SU-DHL-6 (cell line): ENCODE results near the gene UBE2J2.

Source experiments
- H2AFZ ChIP-seq: fragments of 200-600 bp; sonication (generic); 2 replicates; pipeline ENCODE4 v1.6.1; 2014; ENCODE audit warnings: low read depth, mild to moderate bottlenecking, moderate library complexity, mixed read lengths, antibody characterized with exemption, low read length; ENCODE audit not compliant: severe bottlenecking
- H3F3A ChIP-seq: fragments of 200-600 bp; shearing (Covaris generic); 2 replicates; pipeline ENCODE4 v1.6.0; 2016; ENCODE audit warnings: antibody characterized with exemption, mild to moderate bottlenecking; ENCODE audit not compliant: insufficient read depth
- H3K27ac ChIP-seq: fragments of 200-600 bp; sonication (generic); 2 replicates; pipeline ENCODE4 v1.5.1; 2016; ENCODE audit warnings: low read depth, mild to moderate bottlenecking, low read length, moderate library complexity, mixed read lengths
- H3K27me3 ChIP-seq: fragments of 200-600 bp; sonication (generic), shearing (Covaris generic); 2 replicates; pipeline ENCODE4 v1.6.0; 2014; ENCODE audit warnings: mild to moderate bottlenecking, low read length
- H3K36me3 ChIP-seq: fragments of 200-600 bp; sonication (generic); 2 replicates; pipeline ENCODE4 v1.6.1; 2014; ENCODE audit warnings: mild to moderate bottlenecking, low read length, mixed read lengths
- H3K4me2 ChIP-seq: fragments of 300-600, 200-600 bp; shearing (Covaris generic), sonication (generic); 2 replicates; pipeline ENCODE4 v1.6.0; 2014; ENCODE audit warnings: low read length, low read depth, mild to moderate bottlenecking; ENCODE audit not compliant: poor library complexity, severe bottlenecking
- H3K4me3 ChIP-seq: fragments of 200-600 bp; sonication (generic); 2 replicates; pipeline ENCODE4 v1.5.1; 2014; ENCODE audit warnings: antibody characterized with exemption, low read length, mild to moderate bottlenecking, mixed read lengths; ENCODE audit not compliant: insufficient read depth, poor library complexity, severe bottlenecking
- H3K79me2 ChIP-seq: fragments of 200-600 bp; sonication (generic); 2 replicates; pipeline ENCODE4 v1.6.1; 2014; ENCODE audit warnings: mild to moderate bottlenecking, low read length, moderate library complexity; ENCODE audit not compliant: insufficient read depth
- H3K9ac ChIP-seq: fragments of 200-600 bp; sonication (generic); 2 replicates; pipeline ENCODE4 v1.7.0; 2014; ENCODE audit warnings: mild to moderate bottlenecking, low read length
- H3K9me2 ChIP-seq: fragments of 200-600 bp; sonication (generic); replicated peaks from 2 replicates; pipeline ENCODE4 v1.6.1; 2014; ENCODE audit warnings: low read length; ENCODE audit not compliant: insufficient read depth
- H3K9me3 ChIP-seq: fragments of 200-600 bp; sonication (generic); 2 replicates; pipeline ENCODE4 v1.6.1; 2014; ENCODE audit warnings: low read length, mixed read lengths; ENCODE audit not compliant: insufficient read depth
- H4K20me1 ChIP-seq: fragments of 200-600 bp; sonication (generic); 2 replicates; pipeline ENCODE4 v1.6.1; 2014; ENCODE audit warnings: low read depth, mild to moderate bottlenecking, antibody characterized with exemption, low read length, moderate library complexity, mixed read lengths
- EZH2phosphoT487 ChIP-seq: fragments of 200-600 bp; sonication (generic), shearing (Covaris generic); conservative IDR thresholded peaks from 2 replicates; pipeline ENCODE4 v1.6.1; 2018; ENCODE audit warnings: mild to moderate bottlenecking, antibody characterized with exemption, low read length, moderate library complexity, mixed read lengths
- TF ChIP-seq, protein P1 (sequence below): fragments of 200-600 bp; sonication (generic); IDR thresholded peaks from one replicate; pipeline ENCODE4 v1.5.1; 2017; ENCODE audit warnings: antibody characterized with exemption, mild to moderate bottlenecking, low read length, moderate library complexity; ENCODE audit not compliant: insufficient read depth, poor library complexity, severe bottlenecking

The UBE2J2 gene

GRCh38 chr1:1247341-1247913 is 26.2 kb downstream of the UBE2J2 start:
- Histone ChIP-seq H3K9me3 (no peaks in the 10 kb centered on the region), H3K9me2 (no peaks in the 10 kb centered on the region), H3K27ac (no peak overlapping the region), H2AFZ (no peak overlapping the region), H3K4me2 (no peak overlapping the region), H3K79me2 (no peaks in the 10 kb centered on the region), H4K20me1 (no peaks in the 10 kb centered on the region), H3F3A (no peaks in the 10 kb centered on the region), H3K9ac (no peak overlapping the region), H3K27me3 (no peaks in the 10 kb centered on the region), H3K4me3 (no peak overlapping the region), H3K36me3 (no peaks in the 10 kb centered on the region)
- TF ChIP-seq, protein P1, sequence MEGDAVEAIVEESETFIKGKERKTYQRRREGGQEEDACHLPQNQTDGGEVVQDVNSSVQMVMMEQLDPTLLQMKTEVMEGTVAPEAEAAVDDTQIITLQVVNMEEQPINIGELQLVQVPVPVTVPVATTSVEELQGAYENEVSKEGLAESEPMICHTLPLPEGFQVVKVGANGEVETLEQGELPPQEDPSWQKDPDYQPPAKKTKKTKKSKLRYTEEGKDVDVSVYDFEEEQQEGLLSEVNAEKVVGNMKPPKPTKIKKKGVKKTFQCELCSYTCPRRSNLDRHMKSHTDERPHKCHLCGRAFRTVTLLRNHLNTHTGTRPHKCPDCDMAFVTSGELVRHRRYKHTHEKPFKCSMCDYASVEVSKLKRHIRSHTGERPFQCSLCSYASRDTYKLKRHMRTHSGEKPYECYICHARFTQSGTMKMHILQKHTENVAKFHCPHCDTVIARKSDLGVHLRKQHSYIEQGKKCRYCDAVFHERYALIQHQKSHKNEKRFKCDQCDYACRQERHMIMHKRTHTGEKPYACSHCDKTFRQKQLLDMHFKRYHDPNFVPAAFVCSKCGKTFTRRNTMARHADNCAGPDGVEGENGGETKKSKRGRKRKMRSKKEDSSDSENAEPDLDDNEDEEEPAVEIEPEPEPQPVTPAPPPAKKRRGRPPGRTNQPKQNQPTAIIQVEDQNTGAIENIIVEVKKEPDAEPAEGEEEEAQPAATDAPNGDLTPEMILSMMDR = no peak
- TF ChIP-seq EZH2phosphoT487 = no peak

DNA sequence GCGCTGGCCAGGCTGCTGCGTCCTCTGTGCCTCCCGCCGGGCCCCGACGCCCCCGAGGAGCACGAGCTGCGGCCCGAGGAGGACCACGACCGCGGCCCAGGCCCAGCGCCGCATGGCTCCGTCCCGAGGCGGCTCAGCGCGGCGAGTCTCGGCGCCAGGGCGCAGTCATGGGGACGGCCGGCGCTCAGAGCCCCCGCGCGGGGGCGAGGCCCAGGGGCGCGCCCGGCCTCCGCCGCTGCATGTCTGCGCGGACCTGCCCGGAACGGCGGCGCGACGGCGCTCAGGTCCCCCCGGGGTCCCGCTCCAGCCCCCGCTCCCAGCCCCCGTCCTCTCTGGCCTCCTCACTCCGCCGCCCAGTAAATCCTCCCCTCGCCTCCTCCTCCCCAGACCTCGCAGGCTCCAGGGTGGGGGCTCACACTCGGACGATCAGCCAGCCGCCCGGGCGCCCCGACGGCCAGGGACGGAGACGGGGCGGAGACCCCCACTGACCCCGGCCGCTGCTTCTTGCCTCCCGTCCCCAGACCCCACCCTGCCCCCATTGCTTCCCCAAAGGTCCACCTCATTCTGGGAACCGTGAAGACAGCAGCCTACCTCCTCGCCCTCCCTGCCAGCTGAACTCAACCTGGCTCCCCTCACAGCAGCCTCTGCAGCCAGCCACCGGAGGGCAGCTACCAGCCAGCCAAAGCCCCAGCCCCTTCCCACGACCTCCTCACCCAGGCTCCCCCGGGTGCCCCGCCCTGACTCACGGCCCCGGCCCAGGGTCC is 26.9 kb downstream of the UBE2J2 start, which contains the start of gene C1QTNF12:
Gene C1QTNF12 (minus strand): TSS at position 146 of the 764 bp plus-strand sequence. CDS start 32 bp downstream, at position 114.
- no peak within 1 kb of the TSS for H3K4me2 ChIP-seq
- H3K9ac ChIP-seq = no peak within 1 kb of the TSS
- TF ChIP-seq EZH2phosphoT487 = no peak
- TF ChIP-seq, protein P1 = no peak

GRCh38 chr1:1245817-1246576 is 27.7 kb downstream of the UBE2J2 start:
- Histone ChIP-seq H3F3A (no peaks in the 10 kb centered on the region), H3K9ac (no peak overlapping the region), H2AFZ (no peak overlapping the region), H3K79me2 (no peaks in the 10 kb centered on the region), H3K36me3 (no peaks in the 10 kb centered on the region), H3K27ac (no peak overlapping the region), H3K9me3 (no peaks in the 10 kb centered on the region), H3K27me3 (no peaks in the 10 kb centered on the region), H3K9me2 (no peaks in the 10 kb centered on the region), H3K4me3 (no peak overlapping the region), H3K4me2 (no peak overlapping the region), H4K20me1 (no peaks in the 10 kb centered on the region)
- no peak for TF ChIP-seq EZH2phosphoT487
- TF ChIP-seq, protein P1 = no peak

More for the DNA sequence above, 26.9 kb downstream of the UBE2J2 start, which contains the start of gene C1QTNF12:
- H2AFZ ChIP-seq = no peak within 1 kb of the TSS
- H3F3A ChIP-seq = no peaks in the 10 kb centered on the region
- no peaks in the 10 kb centered on the region for H3K36me3 ChIP-seq
- no peaks in the 10 kb centered on the region for H3K9me2 ChIP-seq
- no peaks in the 10 kb centered on the region for H3K9me3 ChIP-seq
- H3K79me2 ChIP-seq = no peaks in the 10 kb centered on the region
- no peak within 1 kb of the TSS for H3K4me3 ChIP-seq
- no peaks in the 10 kb centered on the region for H3K27me3 ChIP-seq
- no peaks in the 10 kb centered on the region for H4K20me1 ChIP-seq
- H3K27ac ChIP-seq = no peak within 1 kb of the TSS
